Left lung (tissue), 10 donors: Measurements from ENCODE around the gene TFF2. TPM values are rescaled to one million over a fixed set of nuclear protein-coding genes. Genes with fewer than 3 reads are reported as not detected.

Experiments used
- ATAC-seq: fragments of 200-7000 bp; cut with Tn5 transposase; one replicate; pipeline ENCODE4 v1.9.1; 2020; ENCODE audit warnings: moderate library complexity
- DNase-seq, 4 donors: peaks; one replicate each; pipeline ENCODE4 v3.0.0-alpha.2; 2013 to 2020
- H3K27ac ChIP-seq, 2 donors: fragments of 200-600 bp; sonication (generic) in 1 of 2; one replicate each; pipeline versions ENCODE4 v1.5.0 to v1.8.0; 2020 to 2021
- H3K27me3 ChIP-seq, 2 donors: fragments of 200-600 bp; sonication (generic) in 1 of 2; one replicate each; pipeline versions ENCODE4 v1.5.0 to v1.8.0; 2020 to 2021
- H3K36me3 ChIP-seq, 2 donors: fragments of 200-600 bp; sonication (generic) in 1 of 2; one replicate each; pipeline versions ENCODE4 v1.5.0 to v1.8.0; 2020 to 2021
- H3K4me1 ChIP-seq, 2 donors: fragments of 200-600 bp; one replicate each; pipeline ENCODE4 v1.8.0; 2021
- H3K4me3 ChIP-seq, 2 donors: fragments of 200-600 bp; sonication (generic) in 1 of 2; one replicate each; pipeline versions ENCODE4 v1.5.0 to v1.8.0; 2020 to 2021; ENCODE audit warnings: mild to moderate bottlenecking in 1 of 2
- H3K9me3 ChIP-seq, 2 donors: fragments of 200-600 bp; sonication (generic) in 1 of 2; one replicate each; pipeline versions ENCODE4 v1.5.0 to v1.8.0; 2020 to 2021
- CTCF ChIP-seq, 2 donors: fragments of 200-600 bp; sonication (generic) in 1 of 2; IDR thresholded peaks; one replicate each; pipeline versions ENCODE4 v1.5.0 to v1.8.0; 2021; ENCODE audit warnings: antibody characterized with exemption in 2 of 2
- intact Hi-C, 2 donors: fragments of 100-400 bp; cut with DNase I; formaldehyde crosslinking; loops; one replicate each; pipeline versions ENCODE4 v1.11.2 to v1.14.2; 2022
- polyA plus RNA-seq, 6 donors: library from polyadenylated mRNA; unstranded; fragments of 120-200 nt; gene quantifications; one replicate each; pipeline ENCODE4 v1.2.1, GENCODE V29; 2013; ENCODE audit not compliant: insufficient read length in 6 of 6
- total RNA-seq, 2 donors: library from RNA; stranded (reverse); fragmentation: NEBNext Ultra II Directional; extraction: Animal tissue kit (Norgen Biotek cat#: 25700); gene quantifications; one replicate each; pipeline ENCODE4 v1.2.1, GENCODE V29; 2021
- donor health status: DM: no; HTN: yes; CAD: no.
- donor health status: DM: no; HTN: no; CAD: no.

TFF2 gene
- total and polyA plus RNA-seq, 8 donors: not detected

GRCh38 chr21:42362198-42362597 lies 11.4 kb upstream of the TFF2 start:
- H3K27ac ChIP-seq: no peak overlapping the region
- no peaks in the 10 kb centered on the region for H3K36me3 ChIP-seq
- peaks cover 0 to 3% of the 10 kb centered on the region in 2 donors for H3K9me3 ChIP-seq
- DNase-seq: no peak
- no peaks in the 10 kb centered on the region for H3K4me1 ChIP-seq
- H3K27me3 ChIP-seq: peaks cover 0 to 31% of the 10 kb centered on the region in 2 donors
- no peak for TF ChIP-seq CTCF (IDR thresholded peaks at IDR 0.05)
- H3K4me3 ChIP-seq: no peak overlapping the region
- intact Hi-C loops: no loop called here
- ATAC-seq: no peak

- H3K9me3 ChIP-seq: peaks cover 0 to 6% of the 10 kb centered on the region in 2 donors
- DNase-seq (no peak), ATAC-seq (no peak)
- no peak overlapping the region for H3K4me3 ChIP-seq
- H3K4me1 ChIP-seq: no peaks in the 10 kb centered on the region
- no peak for TF ChIP-seq CTCF (IDR thresholded peaks at IDR 0.05)
- peaks cover 0 to 31% of the 10 kb centered on the region in 2 donors for H3K27me3 ChIP-seq
- no peaks in the 10 kb centered on the region for H3K36me3 ChIP-seq
- intact Hi-C loops: no loop called here
- H3K27ac ChIP-seq: no peak overlapping the region
Measured at GRCh38 chr21:42361286-42361685, 10.5 kb upstream of the TFF2 start.

GRCh38 chr21:42360317-42360716 lies 9.5 kb upstream of the TFF2 start:
- H3K9me3 ChIP-seq: peaks cover 0 to 8% of the 10 kb centered on the region in 2 donors
- TF ChIP-seq CTCF (IDR thresholded peaks at IDR 0.05): no peak
- no peaks in the 10 kb centered on the region for H3K4me1 ChIP-seq
- H3K4me3 ChIP-seq: no peak overlapping the region
- no peak overlapping the region for H3K27ac ChIP-seq
- intact Hi-C loops: no loop called here
- peaks cover 0 to 30% of the 10 kb centered on the region in 2 donors for H3K27me3 ChIP-seq
- H3K36me3 ChIP-seq: no peaks in the 10 kb centered on the region
- DNase-seq (no peak), ATAC-seq (no peak)

- Histone ChIP-seq H3K36me3 (no peaks in the 10 kb centered on the region), H3K4me1 (no peaks in the 10 kb centered on the region), H3K27me3 (peaks cover 0 to 16% of the 10 kb centered on the region in 2 donors), H3K27ac (no peak overlapping the region), H3K9me3 (peaks cover 0 to 18% of the 10 kb centered on the region in 2 donors), H3K4me3 (no peak overlapping the region)
- no peak for DNase-seq
- ATAC-seq: no peak
- intact Hi-C loops: no loop called here
- no peak for TF ChIP-seq CTCF (IDR thresholded peaks at IDR 0.05)
Measured at GRCh38 chr21:42358937-42359336, 8.1 kb upstream of the TFF2 start.

- H3K36me3 ChIP-seq: no peaks in the 10 kb centered on the region
- intact Hi-C loops: no loop called here
- no peak overlapping the region for H3K4me3 ChIP-seq
- DNase-seq: peak in 1 of 4 donors; percentile 3
- peaks cover 0 to 18% of the 10 kb centered on the region in 2 donors for H3K9me3 ChIP-seq
- ATAC-seq: no peak
- peaks cover 0 to 11% of the 10 kb centered on the region in 2 donors for H3K27me3 ChIP-seq
- no peaks in the 10 kb centered on the region for H3K4me1 ChIP-seq
- no peak overlapping the region for H3K27ac ChIP-seq
- TF ChIP-seq CTCF (IDR thresholded peaks at IDR 0.05): no peak
Measured at GRCh38 chr21:42358261-42358660, 7.5 kb upstream of the TFF2 start.
